ENCODE results near the gene CALD1.

CALD1 gene

DNA sequence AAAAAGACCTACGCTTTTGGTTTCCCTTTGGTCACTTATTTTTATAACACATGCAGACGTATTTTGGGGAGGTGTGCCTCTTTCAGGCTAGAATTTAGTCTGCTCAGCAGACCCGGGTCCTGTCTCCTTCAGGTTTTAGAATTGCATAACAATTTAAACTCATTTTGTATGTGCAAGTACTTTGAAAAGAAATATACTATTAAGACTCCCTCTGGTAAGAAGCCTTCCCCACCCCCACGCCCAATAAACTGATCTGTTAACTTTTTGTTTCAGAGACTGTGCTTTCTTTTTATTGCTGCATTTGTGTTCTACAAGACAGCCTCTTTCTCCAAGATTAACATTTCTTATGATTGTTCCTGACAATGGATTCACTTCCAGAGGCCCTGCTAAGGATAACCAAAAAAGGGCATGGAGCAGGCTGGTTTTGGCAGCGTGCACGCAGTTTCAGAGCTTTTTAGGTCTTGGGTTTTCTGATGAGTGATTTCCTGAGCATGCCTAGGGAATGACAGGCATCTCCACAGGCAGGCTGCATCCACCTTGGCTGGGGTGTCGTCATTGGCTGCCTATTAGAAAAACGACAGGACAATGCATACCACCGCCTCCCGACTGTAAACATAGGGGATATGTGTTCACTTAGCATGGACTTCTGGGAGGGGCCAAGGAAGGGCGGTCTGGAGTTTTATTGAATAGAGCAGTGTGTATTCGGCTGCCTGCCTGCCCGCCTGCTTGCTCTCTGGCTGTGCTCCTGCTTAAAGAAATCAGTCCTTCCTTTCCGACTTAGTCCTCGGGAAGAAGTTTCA is at the start of gene CALD1:
Gene CALD1, plus strand, starts transcription at position 694 of the 800 bp plus-strand sequence. CDS start 88,100 bp downstream, outside the sequence.
- peak; percentile 90 for DNase-seq (ENCODE audit: low read depth)

- DNase-seq (ENCODE audit: low read depth) = no peak
Observed at GRCh38 chr7:134729895-134730294, 49.5 kb upstream of the CALD1 start.

GRCh38 chr7:134730411-134730829 is 49.0 kb upstream of the CALD1 start:
- no peak for DNase-seq (ENCODE audit: low read depth)

DNA sequence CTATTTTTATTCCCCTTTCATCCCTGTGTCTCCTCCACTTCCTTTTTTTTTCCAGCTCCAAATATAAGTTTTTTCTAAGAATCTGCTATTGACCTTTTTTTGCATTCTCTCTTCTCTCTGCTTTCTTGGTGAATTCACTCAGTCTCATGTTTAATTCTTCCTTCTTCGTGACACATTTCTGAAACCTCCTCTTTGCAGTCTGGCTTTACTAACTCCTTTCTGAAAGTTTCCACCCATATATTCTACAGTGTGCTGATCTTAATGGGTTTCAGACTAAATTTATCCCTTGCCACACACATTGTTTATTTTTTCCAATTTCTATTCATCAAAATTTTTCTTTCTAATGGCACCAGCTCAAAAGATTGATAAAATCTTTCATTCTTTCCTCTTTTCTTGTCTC is 47.8 kb upstream of the CALD1 start:
- no peak for DNase-seq (ENCODE audit: low read depth)

DNA sequence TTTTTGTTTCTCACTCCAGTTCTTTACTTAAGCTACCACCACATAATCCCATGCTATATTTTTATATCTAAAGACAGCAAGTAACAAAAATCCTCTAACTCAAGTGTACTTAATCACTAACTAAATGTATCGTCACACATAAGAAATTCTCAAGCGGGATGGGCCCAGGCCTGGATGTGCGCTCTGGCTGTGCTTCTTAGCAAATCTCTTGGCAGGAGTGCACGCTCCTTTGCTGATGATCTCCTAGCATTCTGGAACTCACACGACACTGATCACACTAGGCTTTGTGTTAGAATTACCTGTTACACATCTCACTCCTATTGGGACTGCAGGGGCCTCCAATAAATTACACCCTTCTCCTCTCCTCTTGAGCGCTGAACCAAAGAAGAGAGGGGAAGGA is 46.7 kb upstream of the CALD1 start:
- no peak for DNase-seq (ENCODE audit: low read depth)

DNA sequence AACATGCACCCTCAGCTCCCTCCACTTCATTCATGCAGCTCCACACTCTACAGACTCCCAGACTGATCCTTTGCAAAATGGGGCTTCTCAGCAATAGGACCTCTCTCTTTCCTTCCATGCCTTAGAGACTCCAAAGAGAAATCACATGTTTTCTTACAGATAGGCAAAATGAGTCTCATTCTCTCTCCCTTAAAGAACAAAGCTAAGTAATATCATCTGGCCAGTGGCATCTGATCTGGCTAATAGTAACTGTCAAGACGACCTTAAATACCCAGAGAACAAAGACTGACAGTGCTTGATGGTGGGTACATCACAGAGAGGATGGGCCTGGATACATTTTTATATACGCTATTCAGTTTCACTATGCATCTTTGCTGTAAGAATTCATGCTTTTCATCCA is 43.1 kb upstream of the CALD1 start:
- DNase-seq (ENCODE audit: low read depth) = no peak

- DNase-seq (ENCODE audit: low read depth) = peak; percentile 24
Observed at GRCh38 chr7:134737566-134738345, 41.7 kb upstream of the CALD1 start.

DNA sequence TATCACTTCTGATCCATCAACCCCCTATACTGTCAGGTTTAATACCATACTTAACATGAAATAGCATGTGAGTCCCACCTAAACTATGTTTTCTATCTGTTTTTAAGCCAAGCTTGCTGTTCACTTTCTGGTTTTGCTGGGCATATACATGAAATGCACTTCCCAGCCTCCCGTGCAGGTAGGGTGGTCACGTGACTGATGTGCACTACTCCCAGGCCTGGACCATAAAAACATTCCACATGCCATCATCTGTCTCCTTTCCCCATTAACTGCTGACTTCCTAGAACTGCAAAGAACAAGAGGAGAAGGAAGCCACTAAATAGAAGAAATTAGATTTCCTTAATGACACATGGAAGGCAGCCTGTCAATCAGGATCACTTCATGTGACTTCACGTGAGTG is 40.1 kb upstream of the CALD1 start:
- no peak for DNase-seq (ENCODE audit: low read depth)

DNA sequence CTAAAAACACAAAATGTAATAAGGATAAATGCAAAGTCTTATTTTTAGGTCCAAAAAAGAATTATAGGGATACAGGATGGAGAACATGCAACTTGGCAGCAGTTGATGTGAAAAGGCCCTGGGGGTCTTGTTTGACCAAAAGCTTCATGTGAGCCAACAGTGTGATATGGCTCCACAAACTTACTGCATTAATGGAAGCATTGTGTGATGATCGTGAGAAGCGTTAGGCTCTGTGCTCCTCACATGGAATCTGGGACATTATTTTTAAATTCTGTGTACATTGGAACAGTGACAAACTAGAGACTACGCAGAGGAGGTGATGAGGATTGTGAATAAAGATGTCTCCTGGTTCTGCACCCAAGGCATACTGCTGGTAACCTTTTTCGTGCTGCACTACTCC is 39.1 kb upstream of the CALD1 start:
- DNase-seq (ENCODE audit: low read depth) = no peak

GRCh38 chr7:134741907-134742635 is 37.4 kb upstream of the CALD1 start:
- DNase-seq (ENCODE audit: low read depth) = peak; percentile 42

- no peak for DNase-seq (ENCODE audit: low read depth)
Observed at GRCh38 chr7:134742688-134743350, 36.6 kb upstream of the CALD1 start.

- no peak for DNase-seq (ENCODE audit: low read depth)
Observed at GRCh38 chr7:134744569-134744968, 34.9 kb upstream of the CALD1 start.

DNA sequence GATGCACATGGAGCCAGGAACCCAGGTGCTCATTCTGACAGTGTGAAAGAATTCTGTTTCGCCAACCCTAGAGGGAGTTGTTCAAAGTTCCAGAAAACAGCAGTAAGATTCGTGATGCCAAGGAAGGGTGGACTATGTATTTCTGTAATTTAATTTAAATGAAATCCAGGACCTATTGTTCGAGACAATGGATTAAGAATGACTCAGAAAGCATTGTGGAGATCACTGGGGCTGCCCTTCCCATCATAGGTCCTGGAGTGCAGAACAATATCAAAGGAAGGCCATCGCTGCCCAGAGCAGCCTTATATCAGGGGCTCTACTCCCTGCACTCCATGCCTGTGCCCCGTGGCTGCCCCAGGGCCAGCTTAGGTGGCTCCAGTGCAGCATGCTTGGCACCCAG is 32.1 kb upstream of the CALD1 start:
- no peak for DNase-seq (ENCODE audit: low read depth)

DNA sequence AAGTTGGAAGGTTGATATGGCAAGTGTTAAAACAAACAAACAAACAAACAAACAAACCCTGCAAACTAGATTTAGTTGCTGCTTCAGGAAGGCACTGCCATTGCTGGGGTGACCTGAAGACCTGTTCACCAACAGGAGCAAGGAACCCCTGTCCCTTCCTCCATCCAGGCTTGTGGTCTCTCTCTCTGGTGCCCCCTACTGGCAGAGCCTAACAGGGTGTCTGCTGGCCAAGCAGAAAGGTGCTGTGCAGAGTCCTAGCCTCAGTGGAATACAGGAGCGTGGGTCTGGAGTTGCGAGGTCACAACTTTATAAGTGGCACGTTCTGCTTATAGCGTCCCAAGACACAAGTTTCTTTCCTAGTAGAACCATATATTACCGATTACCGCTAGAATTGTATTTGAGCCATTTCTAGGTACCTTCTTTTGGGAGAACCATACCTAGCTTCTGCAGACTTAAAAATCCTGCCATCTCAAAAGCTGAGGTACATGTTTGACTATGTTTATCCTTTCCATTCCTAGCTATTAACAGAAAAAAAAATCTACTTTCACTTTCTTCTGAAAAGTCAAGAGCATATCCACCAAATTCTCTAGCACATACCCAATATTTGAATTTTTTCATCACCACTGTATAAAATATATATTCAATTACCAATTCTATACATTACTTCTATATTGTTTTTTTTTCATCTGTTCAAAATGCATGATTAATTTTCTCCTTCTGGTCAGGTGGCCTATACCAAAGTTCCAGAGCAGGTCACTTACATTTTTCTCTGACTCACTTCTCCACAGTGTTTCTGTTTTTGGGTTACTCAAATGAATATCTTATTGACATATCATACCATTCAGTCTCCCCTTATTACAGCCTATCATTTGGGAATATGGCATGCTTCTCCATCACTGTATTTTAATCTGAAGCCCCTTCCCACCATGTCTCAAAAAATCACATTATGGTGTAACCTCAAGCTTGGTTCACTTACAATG is 29.1 kb upstream of the CALD1 start:
- no peak for DNase-seq (ENCODE audit: low read depth)

- no peak for DNase-seq (ENCODE audit: low read depth)
Observed at GRCh38 chr7:134752006-134752760, 27.3 kb upstream of the CALD1 start.

DNA sequence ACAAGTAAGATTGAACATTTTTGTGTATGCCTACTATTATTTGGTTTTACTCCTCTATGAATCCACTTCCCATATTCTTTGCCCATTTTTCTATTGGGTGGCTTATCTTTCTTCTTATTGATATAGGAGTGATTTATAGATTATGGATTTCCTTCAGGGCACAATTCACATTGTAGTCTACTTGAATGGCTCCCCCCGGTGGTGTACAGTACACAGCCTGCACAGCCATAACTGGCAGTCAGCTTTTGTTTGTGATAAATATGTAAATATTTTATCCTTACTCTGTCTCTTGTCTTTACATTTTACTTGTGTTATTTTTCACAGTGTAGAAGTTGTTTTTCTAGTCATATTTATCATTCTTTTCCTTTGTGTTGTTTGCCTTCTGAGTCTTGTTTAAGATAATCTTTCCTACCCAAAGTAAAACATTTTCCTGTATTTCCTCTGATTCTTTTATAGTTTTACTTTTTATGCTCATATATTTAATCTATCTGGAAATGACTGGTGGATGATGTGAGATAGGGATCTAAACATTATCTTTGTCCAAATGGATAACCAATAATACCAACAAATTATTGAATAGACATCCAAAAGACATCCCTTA is 23.9 kb upstream of the CALD1 start:
- DNase-seq (ENCODE audit: low read depth) = no peak

DNA sequence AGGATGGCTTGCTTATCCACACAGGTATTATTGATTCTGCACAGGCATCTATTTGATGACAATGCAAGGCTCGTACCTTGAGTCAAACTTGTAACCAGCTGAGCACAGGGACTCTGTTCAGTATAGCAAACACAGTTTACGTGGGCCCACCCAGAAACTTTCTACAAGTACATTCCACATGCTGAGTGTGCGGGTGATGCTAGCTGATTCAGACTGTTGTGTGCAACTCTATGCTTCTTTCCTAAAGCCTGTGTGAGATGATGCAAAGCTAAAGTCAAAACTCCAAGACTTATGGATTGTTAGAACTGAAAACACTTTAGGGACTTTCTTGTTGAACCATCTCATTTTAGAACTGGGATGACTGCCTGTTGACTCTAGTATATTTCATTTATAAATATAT is 21.5 kb upstream of the CALD1 start:
- DNase-seq (ENCODE audit: low read depth) = no peak

- DNase-seq (ENCODE audit: low read depth) = no peak
Observed at GRCh38 chr7:134758981-134759380, 20.5 kb upstream of the CALD1 start.

GRCh38 chr7:134761266-134761665 is 18.2 kb upstream of the CALD1 start:
- DNase-seq (ENCODE audit: low read depth) = no peak

DNA sequence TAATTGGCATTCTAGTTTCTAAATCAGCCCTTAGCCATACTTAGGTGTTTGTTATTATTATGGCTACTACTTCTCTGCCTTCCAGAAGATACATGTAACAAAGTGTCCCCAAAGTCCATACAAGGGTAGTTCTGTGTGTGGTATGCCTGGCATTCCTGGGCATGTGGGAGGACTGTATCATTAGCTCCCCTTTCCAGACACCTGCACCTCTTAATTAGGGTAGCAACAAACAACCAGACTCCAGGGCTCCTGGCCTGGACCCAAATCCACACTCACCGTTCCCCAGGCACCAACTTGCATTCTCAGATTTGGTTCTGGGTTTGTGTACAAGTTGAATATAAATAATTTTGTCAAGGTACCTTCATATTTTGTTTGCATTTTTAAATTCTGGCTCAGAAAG is 15.5 kb upstream of the CALD1 start:
- DNase-seq (ENCODE audit: low read depth) = no peak
